DMS53 treated with DMSO at 0.1 percent for 48 hours (cell line): ENCODE data around the gene TMEM253.
A peak's percentile ranks its signal among the peaks of the same experiment; 100 is the strongest.

Experiments
- DNase-seq: peaks from one replicate; lab custom pipeline; 2025; ENCODE audit not compliant: unreplicated experiment; lab: John Stamatoyannopoulos, UW

The TMEM253 gene

DNA sequence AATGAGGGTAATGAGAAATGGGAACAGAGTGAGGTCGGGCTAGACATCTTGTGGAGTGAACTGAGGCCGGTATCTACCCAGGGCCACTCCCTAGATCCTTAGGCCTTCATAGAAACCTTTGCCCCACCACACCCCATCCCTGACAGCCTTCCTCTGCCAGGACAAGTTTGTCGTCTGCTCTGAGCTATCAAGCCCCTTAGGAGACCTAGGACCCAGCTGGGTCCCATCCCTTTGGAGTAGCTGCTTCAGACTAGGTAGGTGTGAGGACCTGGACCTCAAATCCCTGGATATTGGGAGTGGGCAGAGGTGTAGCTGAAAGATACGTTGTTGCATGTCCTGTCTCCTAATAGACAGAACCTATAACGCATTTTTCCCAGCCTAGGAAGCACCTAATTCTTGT is at the start of gene TMEM253:
Gene TMEM253 (plus strand): TSS at position 136 of the 400 bp plus-strand sequence. CDS start 278 bp downstream, outside the sequence.
- no peak for DNase-seq

DNA sequence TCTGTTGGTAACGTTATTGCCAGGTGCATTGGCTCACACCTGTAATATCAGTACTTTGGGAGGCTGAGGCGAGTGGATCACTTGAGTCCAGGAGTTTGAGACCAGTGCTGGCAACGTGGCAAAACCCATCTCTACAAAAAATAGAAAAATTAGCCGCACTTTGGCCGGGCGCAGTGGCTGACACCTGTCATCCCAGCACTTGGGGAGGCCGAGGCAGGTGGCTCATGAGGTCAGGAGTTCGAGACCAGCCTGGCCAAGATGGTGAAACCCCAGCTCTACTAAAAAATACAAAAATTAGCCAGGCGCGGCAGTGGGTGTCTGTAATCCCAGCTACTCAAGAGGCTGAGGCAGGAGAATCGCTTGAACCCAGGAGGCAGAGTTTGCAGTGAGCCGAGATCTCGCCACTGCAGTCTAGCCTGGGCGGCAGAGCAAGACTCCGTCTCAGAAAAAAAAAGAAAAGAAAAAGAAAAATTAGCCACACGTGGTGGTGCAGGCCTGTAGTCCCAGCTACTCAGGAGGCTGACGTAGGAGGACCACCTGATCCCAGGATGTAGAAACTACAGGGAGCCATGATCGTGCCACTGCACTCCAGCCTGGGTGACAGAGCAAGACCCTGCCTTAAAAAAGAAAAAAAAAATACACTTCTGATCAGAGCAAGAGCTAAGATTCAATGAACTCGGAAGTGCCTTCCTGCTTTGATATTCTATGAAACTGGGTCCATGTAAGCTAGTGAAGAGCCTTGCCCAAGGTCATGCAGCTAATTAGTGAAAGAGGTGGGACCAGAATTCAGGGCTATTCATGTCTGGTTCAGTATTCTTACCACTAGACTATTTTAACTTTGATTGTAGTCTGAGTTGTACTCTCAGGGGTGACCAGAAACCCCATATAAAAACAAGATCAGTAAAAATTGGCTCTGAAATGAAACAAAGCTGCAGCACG is 47.4 kb upstream of the TMEM253 start:
- no peak for DNase-seq

DNA sequence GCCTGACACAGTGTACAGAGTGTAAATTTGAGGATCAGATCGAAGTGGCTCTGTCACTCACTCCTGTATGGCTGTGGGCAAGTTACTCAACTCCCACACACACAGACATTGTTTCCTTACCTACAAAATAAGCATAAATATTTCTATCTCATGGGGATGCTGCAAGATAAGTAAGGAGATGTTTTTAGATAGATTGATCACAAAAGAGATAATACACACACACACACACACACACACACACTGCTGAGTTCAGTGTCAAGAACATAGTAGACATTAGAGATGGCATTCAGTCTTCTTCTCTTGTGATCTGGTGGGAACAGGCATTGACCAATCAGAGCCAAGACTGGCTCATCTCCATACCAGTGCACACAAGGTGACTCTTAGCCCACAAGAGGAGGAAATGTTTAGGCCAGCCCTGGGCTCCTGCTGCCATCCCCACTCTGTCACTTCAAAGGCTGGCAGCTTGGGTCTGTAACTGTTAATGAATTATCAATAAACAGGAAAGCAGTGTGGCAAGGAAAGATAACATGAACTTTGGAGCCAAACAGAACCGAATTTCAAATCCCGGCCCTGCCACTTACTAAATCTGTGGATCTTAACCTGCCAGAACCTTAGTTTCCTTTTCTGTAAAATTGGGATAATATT is 46.6 kb upstream of the TMEM253 start:
- no peak for DNase-seq

DNA sequence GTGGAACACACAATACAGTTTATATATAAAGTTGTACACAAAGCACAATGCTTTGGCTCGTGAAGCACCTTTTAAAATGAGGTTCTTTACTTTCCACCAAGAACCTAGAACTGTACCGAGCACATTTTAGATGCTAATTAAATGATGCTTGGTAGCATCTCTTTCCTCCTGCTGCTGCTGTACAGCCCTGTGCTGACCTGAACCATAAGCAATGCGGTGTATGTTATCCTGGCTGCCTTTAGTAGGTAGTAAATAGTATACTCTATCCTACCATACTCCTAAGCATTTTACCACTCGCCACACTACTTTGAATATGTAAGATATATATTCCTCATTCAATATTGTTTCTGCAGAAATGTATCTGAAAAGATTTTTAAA is 46.1 kb upstream of the TMEM253 start:
- DNase-seq = no peak

DNA sequence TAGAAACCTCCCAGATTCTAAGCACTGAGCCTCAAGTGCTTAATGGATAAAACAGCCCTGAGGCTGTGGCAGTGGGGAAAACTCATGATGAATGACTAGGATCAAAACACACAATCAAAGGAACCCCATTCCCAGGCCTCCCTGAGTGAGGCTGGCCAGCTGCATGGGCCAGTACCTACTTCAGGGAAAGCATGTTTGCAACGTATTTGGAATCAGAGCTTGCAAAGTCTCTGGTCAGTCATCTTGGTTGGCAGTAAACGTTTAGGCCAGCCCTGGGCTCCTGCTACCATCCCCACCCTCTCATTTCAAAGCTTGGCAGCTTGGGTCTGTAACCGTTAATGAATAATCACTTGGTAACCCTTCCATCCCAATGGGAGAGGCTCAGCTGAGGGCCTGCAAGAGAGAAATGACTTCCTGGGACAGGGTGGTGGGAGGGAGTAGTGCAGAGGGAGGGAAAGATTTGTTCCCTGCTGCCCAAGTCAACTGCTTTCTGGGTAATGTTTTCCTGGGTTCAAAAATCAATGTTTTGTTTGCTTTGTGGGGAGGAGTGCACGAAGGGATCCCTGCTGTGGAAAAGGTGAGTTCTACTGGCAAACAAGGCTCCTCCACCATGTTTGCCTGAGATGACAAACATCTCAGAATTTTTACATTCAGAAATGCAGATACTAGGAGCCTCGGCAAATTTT is 45.3 kb upstream of the TMEM253 start:
- DNase-seq = no peak

DNA sequence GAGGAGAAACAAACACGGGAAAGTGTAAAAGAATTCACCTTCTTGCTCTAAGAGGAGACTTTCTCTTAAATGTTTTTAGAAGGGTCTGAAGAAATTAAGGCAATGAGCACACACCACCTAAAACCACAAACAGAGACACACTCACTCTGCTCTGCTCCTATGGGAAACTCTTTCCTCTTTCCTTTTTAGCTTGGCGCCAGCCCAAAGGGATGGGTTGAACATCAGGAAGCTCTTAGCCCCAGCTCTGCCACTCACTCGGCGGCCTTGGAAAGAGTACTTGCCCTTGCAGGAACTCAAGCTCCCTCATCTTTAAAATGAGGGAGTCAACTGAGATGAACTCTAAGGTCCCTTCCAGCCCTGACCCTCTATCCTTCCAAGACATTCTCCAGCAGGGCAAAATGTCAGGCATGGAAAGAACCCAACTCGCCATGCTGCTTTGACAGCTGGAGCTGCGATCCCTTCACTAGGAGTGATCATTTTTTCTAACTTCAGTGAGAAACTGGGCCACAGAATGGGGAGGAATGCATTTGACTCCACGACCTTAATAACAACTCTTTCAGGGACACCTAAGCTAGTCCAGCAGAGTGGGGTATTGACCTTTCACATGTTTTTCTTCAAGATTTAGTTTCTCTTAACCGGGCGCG is 44.2 kb upstream of the TMEM253 start:
- no peak for DNase-seq

DNA sequence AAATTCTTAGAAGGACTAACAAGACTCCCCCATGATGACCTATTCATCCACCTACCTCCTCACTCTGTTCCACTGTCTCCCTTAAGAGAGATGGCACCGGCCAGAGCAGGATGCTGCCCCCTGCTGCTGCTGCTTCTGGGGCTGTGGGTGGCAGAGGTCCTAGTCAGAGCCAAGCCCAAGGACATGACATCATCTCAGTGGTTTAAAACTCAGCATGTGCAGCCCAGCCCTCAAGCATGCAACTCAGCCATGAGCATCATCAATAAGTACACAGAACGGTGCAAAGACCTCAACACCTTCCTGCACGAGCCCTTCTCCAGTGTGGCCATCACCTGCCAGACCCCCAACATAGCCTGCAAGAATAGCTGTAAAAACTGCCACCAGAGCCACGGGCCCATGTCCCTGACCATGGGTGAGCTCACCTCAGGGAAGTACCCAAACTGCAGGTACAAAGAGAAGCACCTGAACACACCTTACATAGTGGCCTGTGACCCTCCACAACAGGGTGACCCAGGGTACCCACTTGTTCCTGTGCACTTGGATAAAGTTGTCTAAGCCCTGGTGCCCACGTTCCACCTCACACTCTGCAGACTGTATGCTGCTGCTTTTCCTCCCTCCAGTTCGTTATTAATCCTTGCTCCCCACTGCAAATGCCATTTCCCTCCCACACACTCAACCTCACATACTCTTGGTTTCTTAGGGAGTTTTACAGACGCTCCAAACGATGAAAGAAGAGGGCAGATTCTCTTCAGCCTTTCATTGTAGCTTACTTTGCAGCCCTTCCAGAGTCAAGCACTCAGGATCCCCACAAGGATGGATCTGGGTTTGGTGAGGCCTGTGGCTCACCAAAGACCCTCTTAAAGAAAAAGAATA is 42.8 kb upstream of the TMEM253 start, which contains the start of gene RNASE8:
Gene RNASE8 (plus strand): TSS at position 20 of the 873 bp plus-strand sequence. CDS start 71 bp downstream, at position 91.
- no peak for DNase-seq

DNA sequence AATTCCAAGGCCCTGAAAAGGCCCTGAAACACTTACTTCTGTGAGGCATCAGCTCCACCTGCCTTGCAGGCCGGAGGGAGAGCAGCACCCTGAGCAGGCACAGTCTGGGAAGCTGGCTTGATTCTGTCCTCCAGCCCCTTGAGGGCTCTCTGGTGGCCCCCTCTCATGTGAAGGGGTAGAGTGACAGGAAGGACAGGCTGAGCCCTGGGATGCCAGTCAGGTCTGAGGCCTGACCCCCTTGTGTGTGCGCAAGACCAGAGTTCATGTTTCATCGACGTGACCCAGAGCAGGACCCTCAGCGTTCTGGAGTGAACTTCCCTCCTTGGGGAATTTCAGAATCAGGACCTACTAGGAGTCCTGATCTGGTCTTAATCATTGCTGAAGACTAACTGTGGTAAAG is 42.0 kb upstream of the TMEM253 start:
- DNase-seq = no peak

DNA sequence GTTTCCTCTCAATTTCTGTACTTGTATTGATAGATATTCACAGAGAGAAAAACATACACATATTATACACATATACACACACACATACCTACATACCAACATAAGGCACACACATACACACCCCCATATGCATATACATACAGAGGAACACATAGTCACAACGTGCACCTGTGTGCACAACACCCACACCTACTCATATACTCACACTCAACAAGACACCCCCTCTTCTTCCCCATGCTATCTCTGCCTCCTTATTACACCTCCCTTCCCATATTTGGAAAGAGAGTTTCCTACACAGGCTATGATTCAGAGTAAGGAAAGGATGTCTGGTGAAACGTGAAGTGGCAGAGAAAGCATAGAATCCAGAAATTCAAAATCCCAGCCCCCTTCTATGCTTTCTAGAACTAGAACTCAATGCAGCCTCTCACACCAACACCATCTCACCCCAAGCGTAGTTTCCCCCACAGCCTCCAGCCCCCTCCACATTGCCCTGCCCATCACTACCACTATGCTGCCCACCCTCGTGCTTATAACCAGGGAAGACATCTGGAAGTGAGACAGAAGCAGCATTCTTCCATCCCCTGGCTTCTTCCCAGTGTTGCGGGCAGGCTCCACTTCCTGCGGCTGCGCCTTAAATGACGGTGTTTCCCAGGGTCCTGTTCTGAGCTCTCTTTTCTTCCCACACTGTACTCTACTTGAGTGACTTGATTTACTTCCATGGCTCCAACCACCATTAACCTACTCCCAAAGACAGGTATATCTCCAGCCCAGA is 40.8 kb upstream of the TMEM253 start:
- no peak for DNase-seq

DNA sequence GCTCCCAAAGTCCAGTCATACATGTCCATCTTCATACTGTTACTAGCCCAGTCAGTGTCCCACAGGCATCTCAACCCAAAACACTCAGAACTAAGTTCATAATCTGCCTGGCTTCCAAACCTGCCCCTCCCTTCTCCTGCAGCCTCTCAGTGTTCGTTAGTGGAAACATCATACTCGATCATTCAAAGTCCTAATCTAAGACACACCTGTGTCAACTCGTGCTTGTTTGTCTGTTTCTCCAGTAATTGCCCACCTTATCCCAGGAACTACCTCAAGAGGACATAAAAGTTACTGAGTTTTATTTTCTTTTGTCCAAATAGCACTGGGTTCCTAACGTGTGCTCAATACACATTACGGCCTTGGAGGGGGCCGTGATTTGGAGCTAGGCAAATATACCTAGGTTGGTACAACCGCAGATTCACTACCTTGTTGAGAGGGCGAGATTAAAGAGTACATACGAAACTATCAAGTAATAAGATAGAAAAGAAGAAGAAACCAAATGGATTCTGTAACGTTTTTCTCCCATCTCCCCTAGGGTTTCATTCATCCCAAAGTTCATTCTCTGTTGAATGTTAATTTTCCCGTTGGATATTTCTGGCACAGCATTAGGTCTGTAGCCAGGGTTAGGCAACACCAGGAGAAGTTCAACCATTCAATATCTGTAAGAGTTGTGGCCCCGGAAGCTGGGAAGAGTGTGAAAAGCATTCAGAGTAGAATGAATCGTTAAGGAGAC is 40.1 kb upstream of the TMEM253 start:
- no peak for DNase-seq

DNA sequence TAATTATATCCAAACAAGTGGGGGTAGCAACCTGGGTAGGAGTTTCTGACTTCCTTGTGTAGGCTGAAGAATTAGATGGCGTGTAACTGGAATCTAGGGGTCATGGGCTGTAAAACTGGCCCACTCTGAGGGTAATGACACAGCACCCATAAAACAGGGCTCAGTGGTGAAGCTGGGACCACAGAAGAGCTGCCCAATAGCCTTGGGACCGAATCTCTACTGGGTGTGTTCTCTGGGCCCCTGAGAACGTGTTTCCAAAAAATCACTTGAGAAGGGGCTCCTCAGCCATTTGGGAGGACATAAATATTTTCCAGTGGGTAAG is 39.6 kb upstream of the TMEM253 start:
- no peak for DNase-seq

DNA sequence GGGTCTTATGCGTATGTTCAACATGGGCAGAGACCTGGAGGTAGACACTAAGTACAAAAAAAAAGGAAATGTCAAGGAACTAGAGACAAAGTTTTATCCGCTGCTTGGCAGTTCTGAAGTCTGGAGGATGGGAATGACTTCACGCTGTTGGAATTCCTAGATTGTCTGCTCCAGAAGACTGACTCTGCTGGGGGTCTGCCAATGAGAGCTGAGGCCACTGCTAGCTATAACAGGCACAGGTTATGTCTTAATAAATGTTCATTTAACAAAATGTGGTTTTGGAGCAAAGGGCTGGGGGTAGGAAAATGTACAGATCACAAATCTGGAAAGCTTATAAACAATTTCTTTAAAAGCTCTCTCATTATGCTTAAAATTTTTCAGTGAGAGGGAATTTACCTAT is 37.4 kb upstream of the TMEM253 start:
- DNase-seq = no peak

DNA sequence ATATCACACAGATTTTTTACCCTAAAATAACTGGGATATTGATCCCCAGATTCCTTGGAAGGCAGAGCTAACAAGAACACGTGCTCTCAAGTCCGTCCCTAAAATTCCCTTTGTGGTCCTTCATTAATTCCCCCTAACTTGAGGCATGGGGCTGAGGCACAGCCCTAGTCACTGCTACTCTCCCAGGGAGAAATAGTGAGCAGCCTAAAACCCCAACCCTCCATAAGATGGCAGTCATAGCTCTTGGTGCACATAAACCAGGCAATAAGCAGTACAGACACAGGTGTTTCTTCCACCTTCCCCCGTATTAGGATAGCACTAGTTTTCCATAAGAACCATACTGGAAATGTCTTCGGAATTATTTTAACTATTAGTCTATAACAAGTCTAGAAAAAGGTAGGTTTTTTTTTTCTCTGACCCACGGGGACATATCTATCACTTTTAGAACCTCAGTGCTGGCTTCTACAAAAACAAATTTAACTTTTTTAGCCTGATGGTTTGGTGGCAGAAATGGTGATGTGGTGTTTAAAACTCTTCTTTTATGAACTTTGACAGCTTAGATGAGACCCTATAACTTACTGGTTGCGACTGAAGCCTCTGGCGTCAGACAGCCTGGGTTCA is 33.9 kb upstream of the TMEM253 start:
- DNase-seq = peak; percentile 32

DNA sequence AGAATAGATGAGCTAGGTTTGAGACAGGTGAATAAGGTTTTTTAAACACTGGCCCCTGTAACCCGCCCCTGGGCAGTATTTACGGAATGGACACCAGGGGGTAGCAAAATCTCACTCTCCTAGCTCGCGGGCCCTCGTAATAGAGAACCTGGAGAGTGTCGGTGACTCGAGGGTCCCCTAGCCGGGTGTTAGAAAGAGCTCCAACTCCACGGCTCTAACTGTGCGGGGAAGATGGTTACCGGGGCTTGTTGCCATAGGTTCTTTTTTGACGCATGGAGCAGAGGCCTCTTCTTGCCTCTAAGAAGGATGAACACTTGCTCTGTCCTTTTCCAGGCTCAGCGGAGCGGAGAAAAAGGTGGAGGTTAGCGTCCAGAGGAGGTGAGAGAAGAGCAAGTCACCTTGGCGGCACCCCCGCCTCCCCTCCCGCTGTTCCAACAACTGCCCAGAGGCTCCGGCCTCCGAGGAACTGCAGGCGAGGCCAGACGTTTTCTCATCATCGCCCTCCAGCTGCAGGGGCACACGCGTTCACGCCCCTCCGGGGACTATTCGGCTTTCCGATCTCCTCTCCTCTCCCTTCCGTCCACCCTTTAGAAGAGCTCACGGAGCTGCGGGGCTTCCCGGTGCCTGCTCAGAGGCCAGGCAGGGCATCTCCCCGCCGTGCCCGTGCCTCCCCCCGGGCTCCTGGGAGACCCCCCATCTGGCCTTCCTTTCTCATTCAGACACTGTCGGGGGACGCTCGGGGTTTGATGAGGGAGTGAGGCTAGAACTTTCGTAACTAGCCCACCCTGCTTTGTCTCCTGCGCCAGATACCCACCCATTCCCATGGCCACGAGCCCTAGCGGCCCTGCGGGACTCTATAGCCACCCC is 32.1 kb upstream of the TMEM253 start:
- peak; percentile 18 for DNase-seq

DNA sequence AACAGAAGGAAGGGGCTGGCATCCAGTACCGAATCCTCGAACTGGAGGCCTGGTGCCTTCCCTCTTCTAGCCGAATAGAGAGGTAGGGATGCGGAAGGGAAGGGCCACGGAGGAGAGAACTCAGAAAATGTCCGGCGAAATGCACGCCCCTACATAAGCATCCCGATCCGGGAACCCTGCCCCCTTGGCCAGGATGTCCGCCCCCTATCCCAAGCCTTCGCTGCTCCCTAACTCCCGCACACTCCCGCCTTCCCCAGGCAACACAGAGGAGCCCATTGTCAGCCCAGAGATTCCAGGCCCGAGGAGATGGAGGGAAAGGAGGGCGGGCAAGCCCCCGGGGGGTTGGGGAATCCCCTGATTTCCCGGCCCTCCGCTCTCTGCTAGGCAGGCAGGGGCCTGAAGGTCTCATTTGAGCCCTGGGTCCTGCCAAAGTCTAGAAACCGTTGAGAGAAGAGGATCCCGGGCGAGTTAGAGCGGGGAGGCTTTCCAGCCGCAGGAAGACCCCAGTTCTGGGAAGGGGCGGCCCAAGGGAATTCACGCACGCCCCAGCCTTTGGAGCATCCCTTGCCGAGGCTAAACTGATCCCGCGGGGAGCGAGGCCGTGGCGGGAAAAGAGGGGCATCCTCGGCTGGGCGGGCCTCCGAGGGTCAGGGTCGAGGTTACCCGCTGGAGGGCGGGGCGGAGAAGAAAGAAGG is 31.3 kb upstream of the TMEM253 start:
- no peak for DNase-seq

DNA sequence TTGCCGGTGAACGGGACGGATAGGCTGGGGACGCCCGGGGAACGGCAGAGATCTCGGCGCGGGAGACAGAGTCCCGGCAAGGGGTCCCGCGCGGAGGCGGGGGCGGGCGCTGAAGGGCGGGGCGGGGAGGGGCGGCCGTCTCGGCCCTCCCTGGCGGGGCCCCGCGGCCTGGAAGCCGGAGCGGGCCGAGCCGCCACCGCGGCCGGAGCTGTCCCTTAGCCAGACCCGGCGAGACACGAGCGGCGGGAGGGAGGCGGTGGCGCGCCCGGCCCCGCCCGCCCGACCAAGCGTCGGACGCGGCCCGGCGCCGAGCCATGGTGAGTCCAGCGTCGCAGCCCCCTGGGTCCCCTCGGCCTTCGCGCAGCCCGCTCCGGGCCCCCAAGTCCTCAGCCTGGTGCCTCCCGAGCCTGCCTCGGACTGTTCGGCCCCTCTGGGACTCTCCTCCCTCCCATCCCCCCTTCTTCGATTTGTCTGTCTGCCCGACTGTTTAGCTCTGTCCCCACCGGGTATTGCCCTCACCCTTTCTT is 30.7 kb upstream of the TMEM253 start, which contains the start of gene ARHGEF40:
Gene ARHGEF40 (plus strand): TSS at position 222 of the 527 bp plus-strand sequence. CDS start 93 bp downstream, at position 315.
- DNase-seq = no peak
